HG02970 (cell line): Measurements from ENCODE around the gene CACNA1B.
"Not testable (repeated sequence)": the region's sequence is repeated elsewhere in the genome, so short reads cannot be mapped to it uniquely, and the experiment has no call there.

Experiments
- ATAC-seq: cut with Tn5 transposase; IDR thresholded peaks from one replicate; pipeline ENCODE4 v1.9.1; 2021; ENCODE audit warnings: mild to moderate bottlenecking, moderate library complexity, moderate number of reproducible peaks; ENCODE audit not compliant: unreplicated experiment, low FRiP score

CACNA1B gene

DNA sequence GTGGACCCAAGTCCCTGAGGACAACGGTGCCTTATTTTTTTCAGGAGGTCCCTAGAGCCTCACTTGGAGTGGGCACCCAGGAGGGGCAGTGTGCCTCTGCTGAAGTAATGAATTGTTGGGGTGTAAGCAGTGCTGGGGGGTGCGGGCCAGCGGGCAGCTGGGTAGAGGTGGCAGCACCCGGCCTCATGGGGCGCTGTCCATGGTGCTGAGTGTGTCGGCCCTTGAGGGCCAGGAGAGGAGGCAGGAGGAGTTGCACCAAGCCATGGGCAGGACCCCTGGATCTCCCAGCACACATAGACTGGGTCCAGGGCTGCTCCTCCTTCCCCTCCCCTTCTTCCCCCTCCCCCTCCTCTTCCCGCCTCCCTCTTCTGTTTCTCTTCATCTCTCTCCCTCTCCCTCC, 7.0 kb downstream of the CACNA1B start:
- ATAC-seq, result not testable (repeated sequence)

DNA sequence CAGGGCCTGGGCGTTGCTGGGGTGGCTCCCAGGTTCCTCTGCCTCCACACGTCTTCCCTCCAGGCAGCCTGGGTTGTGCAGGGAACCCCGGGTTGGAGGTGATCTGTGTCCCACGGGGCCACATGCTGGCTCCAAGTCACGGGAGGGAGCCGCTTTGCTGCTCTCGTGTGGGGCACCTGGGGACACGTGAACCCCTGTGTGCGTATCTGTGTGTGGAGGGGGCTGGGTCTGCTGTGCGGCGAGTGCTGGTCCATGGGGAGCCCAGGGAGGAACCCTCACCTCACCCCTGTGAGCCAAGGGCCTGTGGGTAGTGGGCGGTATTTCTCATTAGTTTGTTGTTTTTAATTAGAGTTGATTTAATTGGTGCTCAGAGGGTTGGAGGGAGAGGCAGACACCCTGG, 7.5 kb downstream of the CACNA1B start:
- not testable (repeated sequence) for ATAC-seq

DNA sequence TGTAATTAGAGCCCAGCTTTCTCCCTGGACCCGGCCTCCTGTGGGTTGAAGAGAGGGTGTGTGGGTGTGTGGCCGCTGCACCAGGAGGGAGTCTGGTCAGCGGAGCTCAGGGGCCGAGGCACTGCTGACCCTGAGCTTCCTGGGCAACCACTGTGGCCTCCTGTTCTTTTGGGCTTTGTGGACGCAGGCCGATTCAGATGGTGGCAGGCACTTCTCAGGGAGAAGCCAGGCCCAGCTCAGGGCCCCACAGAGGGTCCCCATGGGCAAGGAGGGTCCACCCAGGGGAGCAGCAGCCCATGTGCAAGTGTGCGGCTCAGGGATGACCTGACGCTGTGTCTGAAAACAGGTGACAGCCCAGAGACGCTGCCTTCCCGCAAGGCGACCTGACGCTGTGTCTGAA, 11.0 kb downstream of the CACNA1B start:
- not testable (repeated sequence) for ATAC-seq

DNA sequence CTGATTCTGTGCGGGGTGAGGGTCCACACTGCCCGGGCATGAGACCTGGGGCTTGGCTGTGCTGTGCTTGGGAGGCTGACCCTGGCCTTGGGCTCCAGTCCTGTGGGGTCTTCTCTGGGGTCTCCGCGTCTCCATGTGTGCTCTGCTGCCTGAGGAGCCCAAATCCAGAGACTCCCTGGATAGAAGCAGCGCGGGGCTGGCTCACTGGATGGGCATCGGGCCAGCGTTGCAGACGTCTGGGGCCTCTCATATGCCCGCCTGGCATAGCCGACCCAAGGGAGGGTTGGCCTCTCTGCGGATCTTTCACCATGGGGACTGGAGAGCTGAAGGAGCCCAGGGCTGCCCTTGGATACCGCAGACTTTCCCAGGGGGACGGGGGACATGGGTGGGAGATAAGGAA, 12.4 kb downstream of the CACNA1B start:
- not testable (repeated sequence) for ATAC-seq

DNA sequence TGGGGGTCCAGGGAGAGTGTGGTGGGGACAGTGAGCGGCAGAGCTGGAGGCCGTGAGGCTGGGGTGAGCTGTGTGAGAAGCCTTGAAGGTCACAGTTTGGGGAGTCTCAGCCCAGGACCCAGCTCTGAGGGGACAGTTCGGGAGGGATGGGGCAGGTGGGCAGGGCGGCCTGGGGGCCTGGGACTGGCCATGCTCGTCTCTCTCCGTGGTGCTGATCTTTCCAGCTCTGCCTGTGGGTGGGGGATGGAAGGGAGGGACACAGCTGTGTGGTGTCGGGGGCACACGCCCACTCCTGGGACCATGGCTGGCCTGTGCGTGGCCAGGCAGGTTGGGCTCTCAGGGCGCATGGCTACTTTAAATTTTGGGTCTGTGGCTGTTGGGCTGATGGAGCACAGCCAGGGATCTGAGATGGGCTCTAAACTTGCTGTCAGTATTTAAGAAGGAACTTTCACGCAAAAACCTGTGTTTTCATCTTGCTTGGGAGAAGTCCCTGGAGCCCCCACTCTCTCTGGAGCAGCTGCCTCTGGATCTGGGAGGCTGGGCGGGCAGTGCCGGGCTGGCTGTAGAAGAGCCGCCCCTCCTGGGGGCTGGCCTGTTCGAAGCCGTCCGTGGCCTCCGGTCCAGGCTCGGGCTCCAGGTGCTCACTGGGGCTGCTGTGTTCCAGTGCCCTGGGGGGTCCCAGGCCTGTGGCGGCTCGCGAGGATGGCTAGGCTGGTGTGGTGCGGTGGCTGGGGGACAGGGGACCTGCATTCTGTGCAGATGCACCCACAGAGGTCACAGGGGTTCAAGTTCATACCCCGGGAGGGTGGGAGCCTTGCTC, 13.4 kb downstream of the CACNA1B start:
- ATAC-seq, result not testable (repeated sequence)

DNA sequence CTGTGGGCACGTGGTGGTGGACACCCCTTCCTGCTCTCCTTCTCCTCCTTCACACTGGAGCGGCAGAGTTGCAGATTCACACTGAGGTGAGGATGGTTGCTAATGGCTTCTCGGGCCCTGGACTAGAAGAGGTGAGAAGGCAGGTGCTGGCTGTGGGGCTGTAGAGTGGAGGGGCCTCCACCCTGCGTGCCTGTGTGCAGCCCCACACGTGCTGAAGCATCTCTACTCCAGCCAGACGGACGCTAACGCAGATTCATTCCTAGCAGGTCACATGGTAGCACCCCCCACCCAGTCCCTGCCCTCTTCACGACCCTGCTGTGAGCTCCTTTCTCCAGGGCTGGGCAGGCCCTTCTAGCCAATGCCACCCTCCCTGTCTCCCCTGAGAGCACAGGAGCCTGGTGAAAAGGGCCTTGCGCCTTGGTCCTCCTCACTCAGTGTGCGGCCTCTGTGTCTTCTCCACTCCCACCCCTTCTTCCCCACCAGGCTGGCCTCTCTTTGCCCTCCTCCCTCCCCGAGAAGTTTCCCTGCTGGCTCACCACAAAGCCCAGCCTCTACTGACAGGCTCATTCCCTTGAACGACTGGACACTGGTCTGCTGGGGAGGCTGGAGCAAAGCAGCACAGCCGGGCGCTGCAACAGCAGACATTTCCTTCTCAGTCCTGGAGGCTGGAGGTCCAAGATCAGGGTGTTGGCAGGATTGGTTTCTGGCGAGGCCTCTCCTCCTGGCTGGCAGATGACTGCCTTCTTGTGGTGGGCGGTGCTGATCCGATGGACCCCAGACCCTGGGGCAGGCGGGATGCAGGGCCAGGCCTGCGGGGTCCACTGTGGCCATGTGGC, 14.2 kb downstream of the CACNA1B start:
- ATAC-seq, result no peak

DNA sequence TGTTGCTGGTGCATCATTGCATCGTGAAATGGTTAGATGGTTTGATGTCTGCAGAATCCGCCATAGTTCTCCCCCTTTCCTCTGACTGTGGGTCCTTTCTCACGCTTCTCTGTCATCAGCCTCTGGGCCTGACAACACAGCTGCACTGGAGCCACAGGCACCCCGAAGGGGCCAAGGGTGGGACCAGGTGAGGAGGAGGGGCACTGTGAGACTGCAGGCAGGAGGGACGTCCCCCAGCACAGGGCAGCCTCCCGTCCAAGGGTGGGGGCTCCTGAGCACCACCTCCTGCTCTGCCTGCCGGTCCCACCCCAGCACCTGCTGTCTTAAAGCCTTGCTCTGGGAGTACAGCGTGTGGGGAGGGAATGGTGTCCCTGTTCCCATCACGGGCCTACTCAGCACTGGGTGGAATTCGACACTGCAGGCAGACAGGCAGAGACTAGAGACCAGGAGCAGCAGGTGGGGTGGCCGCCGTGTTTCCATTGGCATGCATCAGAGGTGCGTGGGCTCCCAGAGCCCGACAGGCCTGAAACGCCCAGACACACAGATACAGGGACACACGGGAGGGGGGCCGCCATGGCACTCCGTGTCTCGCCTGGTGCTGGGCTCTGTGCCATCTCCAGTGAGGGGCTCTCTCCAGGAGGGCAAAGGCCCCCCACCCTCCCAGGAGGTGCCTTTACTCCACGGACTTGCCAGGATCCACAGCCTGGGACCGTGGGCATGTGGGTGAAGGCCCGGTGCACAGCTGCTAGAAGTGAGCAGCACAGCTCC, 15.0 kb downstream of the CACNA1B start:
- ATAC-seq, result no peak

DNA sequence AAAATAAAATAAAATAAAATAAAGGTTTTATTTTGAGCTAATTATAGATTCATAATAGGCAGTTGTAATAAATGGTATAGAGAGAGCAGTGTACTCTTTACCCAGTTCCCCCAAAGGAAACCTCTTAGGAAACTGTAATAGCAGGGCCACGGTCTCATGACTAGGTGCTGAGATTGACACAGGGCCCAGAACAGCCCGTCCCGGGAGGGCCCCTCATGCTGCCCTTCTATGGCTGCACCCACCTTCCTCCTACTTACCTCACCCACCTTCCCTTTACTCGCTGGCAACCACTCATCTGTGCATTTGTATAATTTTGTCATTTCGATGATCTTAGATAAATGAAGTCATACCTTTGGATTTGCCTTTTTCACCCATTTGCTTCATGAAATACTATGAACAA, 16.1 kb downstream of the CACNA1B start:
- ATAC-seq, result no peak

DNA sequence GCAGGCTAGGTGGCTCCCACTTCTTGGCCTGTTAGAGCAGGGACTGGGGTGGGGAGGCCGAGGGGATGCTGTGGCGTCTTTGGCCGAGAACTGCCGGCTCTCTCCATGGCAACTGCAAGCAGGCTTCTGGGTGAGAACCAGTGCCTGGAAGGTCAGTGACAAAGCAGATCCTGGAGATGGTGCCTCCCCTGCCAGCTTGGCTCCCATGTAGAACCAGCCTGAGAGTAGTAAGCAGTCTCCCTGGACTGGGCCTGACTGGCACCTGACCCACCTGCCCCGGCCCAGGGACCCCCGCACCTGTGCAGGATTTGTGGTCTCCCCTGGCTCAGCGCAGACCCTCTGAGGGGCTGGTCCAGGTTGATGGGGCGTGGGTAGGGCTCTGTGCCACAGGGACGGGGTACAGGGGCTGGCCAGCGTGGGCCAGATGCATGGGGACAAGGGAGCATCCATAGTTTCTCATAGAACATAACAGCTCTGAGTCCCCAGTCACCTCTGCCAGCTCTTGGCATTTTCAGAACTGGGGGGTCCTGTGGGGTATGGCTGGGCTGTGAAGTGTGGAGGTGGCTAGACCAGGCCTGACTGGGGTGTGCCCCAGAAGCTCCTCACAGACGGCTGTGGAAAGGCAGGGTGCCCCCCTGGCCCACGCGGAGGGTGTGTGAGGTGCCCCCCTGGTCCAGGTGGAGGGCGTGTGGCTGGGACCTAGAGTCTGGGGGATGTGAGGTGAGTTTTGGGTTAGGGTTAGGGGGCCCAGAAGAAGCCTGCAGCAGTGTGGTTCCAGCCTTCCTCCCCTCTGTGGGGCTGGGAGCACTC, 22.2 kb downstream of the CACNA1B start:
- ATAC-seq, result no peak

DNA sequence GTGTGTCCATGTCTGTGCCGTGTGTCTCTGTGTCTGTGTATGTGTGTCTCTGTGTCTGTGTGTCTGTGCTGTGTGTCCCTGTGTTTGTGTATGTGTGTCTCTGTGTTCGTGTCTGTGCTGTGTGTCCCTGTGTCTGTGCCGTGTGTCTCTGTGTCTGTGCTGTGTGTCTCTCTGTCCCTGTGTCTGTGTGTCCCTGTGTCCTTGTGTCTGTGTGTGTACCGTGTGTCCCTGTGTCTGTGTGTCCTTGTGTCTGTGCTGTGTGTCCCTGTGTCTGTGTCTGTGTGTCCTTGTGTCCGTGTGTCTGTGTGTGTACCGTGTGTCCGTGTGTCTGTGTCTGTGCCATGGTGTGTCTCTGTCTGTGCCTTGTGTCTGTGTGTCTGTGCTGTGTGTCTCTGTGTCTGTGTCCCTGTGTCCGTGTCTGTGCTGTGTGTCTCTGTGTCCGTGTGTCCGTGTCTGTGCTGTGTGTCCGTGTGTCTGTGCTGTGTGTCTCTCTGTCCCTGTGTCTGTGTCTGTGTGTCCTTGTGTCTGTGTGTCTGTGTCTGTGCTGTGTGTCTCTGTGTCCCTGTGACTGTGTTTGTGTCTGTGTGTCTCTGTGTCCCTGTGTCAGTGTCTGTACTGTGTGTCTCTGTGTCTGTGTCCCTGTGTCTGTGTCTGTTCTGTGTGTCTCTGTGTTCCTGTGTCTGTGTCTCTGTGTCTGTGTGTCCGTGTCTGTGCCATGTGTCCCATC, 23.2 kb downstream of the CACNA1B start:
- ATAC-seq, result no peak

DNA sequence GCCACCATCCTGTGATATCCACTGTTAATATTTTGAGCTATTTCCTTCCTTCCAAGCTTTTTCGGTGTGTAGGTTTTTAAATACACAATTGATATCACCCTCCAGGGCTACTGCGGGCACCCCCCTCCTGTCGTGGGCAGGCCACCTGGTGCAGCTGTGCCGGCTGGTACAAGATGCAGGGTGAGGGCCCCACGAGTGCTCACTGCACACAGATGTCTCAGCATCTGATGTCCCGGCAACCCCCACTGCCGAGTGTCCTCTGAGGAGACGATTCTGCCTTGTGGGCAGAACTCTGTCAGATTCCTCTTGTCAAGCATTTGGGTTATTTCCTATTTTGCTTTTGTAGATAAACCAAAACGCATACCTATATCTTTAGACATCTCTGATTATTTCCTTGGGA, 25.1 kb downstream of the CACNA1B start:
- ATAC-seq, result no peak

DNA sequence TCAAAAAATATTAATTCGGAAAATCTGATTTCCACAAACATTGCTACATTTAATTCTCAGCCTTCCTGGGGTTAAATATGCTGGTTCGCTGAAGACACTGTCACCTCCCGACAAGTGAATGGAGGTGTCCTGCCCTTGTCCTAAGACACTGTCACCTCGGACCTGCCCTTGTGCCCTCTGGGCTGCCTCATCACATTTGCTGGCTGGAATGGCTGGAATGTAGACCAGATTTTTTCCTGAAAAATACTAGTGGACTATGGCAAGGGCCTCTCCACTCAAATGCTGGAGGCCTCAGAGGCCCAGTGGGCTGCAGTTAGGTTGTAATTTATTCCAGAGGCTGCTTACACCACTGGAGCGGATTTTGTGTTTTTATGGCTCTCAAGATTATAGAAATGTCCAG, 28.2 kb downstream of the CACNA1B start:
- no peak for ATAC-seq

DNA sequence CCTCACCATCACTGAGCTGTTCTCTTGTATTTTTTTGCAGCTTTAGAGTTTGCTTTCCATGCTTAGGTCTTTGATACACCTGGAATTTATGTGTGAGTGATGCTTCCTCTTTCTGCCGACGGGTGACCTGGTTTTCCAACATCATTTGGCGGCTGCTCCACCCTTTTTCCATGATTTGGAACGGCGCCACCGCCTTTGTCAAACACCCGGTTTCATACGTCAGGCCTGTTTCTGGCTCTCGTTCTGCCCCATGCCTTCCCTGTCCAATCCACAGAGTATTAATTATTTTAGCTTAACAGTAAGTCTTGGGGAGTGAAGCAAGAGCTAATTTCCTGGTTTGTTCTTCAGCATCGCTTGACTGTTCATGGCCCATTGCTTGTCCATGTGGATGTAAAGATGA, 30.2 kb downstream of the CACNA1B start:
- no peak for ATAC-seq

DNA sequence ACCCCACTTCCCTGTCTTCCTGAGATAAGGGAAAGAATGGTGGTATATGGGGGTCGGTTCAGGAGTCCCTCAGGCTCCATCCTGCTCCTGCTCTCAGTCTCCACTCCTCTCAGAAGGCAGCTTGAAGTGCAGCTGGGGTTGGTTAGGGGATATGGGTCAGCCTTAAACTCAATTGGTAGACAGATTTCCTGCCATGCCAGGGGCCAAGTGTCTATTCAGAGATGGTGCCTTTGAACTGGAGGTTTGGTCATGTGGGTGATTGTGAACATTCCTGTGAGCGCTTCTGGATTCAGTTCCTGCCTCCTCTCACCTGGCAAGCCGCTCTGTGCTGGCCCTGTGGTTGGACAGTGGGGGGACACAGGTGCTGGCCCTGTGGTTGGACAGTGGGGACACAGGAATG, 35.1 kb downstream of the CACNA1B start:
- no peak for ATAC-seq

DNA sequence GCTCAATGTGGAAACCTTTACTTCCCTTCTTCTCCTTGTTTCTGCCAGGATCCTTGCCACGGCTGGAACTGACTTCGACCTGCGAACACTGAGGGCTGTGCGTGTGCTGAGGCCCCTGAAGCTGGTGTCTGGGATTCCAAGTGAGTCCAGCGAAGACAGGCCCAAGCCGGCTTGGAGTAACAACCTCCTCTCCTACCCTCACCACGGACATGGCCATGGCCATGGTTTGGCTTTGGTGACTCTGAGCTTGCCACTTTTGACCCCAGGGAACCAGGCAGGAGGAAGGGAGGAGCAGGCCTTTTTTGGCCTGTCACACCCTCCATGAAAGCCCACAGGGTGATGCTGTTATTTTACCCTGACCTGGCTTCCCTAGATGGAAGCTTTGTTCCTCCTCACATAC, 35.5 kb downstream of the CACNA1B start:
- no peak for ATAC-seq

DNA sequence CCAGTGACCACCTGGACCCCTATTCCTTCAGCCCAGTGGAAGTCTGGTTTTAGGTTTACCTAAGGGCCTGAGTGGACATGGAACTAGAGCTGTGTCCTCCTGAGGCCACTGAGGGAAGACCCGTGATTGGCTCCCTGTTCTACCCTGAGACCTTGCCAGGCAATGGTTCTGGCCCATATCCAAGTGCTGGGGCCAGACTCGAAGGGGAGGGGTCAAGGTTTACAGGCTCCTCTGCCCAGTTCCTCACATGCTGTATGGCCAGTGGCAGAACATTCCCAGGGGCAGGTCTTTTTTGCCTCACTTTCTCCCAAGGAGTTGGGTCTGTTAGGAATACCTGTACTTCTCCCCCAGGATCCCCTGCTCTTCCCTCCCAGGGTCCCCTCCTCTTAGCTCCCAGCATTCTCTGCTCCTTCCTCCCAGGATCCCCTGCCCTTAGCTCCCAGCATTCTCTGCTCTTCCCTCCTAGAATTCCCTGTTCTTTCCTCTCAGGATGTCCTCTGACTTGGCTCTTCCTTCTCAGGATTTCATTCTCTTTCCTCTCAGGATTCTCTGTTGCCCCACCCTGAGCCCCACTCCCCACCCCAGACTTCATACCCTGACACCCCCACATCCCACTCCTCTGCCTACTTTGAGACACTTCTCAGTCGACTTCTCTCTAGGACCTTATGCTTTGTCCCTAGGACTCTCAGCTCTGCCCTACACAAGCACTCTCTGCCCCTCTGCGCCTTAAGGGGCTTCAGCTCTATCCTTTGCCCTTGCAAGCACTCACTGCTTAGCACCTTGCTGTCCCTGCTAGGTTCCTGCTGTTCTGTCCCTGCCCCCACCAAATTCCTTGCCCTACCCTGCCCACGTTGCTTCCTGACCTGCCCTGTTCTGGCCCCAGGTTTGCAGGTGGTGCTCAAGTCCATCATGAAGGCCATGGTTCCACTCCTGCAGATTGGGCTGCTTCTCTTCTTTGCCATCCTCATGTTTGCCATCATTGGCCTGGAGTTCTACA, 36.5 kb downstream of the CACNA1B start:
- ATAC-seq, result no peak

DNA sequence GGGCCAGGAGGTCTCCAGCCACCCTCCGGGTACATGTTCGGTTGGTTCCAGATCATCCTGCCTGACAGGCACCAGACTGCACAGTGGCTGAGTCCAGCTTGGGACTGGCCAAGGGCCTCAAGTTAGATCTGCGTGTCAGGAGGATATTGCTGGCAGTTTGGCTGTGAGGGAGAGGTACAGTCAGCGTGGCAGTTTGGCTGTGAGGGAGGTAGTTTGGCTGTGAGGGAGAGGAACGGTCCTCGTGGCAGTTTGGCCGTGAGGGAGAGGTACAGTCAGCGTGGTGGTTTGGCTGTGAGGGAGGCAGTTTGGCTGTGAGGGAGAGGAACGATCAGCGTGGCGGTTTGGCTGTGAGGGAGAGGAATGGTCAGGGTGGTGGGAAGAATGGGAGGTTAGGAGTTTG, 39.0 kb downstream of the CACNA1B start:
- no peak for ATAC-seq

DNA sequence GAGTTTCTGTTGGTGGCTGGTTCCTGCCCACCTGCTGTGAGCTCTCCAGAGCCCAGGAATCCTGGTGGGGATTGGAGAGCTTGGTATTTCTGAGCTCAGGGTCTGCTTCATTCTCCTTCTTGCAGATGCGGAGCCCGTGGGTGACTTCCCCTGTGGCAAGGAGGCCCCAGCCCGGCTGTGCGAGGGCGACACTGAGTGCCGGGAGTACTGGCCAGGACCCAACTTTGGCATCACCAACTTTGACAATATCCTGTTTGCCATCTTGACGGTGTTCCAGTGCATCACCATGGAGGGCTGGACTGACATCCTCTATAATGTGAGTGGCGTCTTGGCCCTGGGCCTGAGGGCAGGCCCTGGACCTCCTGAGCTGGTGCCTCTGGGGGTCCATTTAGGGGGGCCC, 39.5 kb downstream of the CACNA1B start:
- no peak for ATAC-seq
